ENCODE data around the gene GRIK1.

The GRIK1 gene

GRCh38 chr21:29581393-29581792 is 358.4 kb downstream of the GRIK1 start:
- DNase-seq: no peak

- DNase-seq: no peak
Measured at GRCh38 chr21:29580732-29581285, 359.0 kb downstream of the GRIK1 start.

GRCh38 chr21:29578306-29578705 is 361.5 kb downstream of the GRIK1 start:
- no peak for DNase-seq

GRCh38 chr21:29571949-29572348 is 367.8 kb downstream of the GRIK1 start:
- no peak for DNase-seq

GRCh38 chr21:29568020-29568697 is 371.6 kb downstream of the GRIK1 start:
- DNase-seq: no peak

GRCh38 chr21:29557931-29558725 is 381.7 kb downstream of the GRIK1 start:
- no peak for DNase-seq

- DNase-seq: no peak
Measured at GRCh38 chr21:29557200-29557599, 382.6 kb downstream of the GRIK1 start.

- DNase-seq: no peak
Measured at GRCh38 chr21:29555601-29556000, 384.2 kb downstream of the GRIK1 start.

GRCh38 chr21:29550205-29550604 is 389.6 kb downstream of the GRIK1 start:
- DNase-seq: no peak

GRCh38 chr21:29549614-29550013 is 390.2 kb downstream of the GRIK1 start:
- DNase-seq: no peak

GRCh38 chr21:29547998-29548397 is 391.8 kb downstream of the GRIK1 start:
- DNase-seq: no peak

GRCh38 chr21:29546071-29546470 is 393.7 kb downstream of the GRIK1 start:
- no peak for DNase-seq

- DNase-seq: no peak
Measured at GRCh38 chr21:29540289-29540688, 399.5 kb downstream of the GRIK1 start.

- no peak for DNase-seq
Measured at GRCh38 chr21:29538115-29538514, 401.7 kb downstream of the GRIK1 start.

- DNase-seq: no peak
Measured at GRCh38 chr21:29534448-29534847, 405.3 kb downstream of the GRIK1 start.

GRCh38 chr21:29529139-29529538 is 410.7 kb downstream of the GRIK1 start:
- no peak for DNase-seq

- no peak for DNase-seq
Measured at GRCh38 chr21:29526545-29526944, 413.3 kb downstream of the GRIK1 start.

- no peak for DNase-seq
Measured at GRCh38 chr21:29524055-29524454, 415.7 kb downstream of the GRIK1 start.

- no peak for DNase-seq
Measured at GRCh38 chr21:29523646-29524045, 416.1 kb downstream of the GRIK1 start.

- DNase-seq: no peak
Measured at GRCh38 chr21:29521872-29522271, 417.9 kb downstream of the GRIK1 start.

GRCh38 chr21:29520171-29520570 is 419.6 kb downstream of the GRIK1 start:
- DNase-seq: no peak

GRCh38 chr21:29514652-29515247 is 425.0 kb downstream of the GRIK1 start:
- no peak for DNase-seq

- DNase-seq: no peak
Measured at GRCh38 chr21:29513535-29513934, 426.3 kb downstream of the GRIK1 start.

GRCh38 chr21:29511096-29511495 is 428.7 kb downstream of the GRIK1 start:
- no peak for DNase-seq
